HepG2 (cell line): ENCODE data around the gene FETUB. TPM values are rescaled to one million over a fixed set of nuclear protein-coding genes. Genes with fewer than 3 reads are reported as not detected.

Source experiments
- AHR ChIP-seq: IDR thresholded peaks from 2 replicates; pipeline ENCODE4 v1.6.1; 2018; ENCODE audit warnings: missing genetic modification reagents, missing compliant biosample characterization
- CENPT ChIP-seq: sonication (generic); formaldehyde crosslinking; IDR thresholded peaks from 2 replicates; pipeline ENCODE4 v1.8.0; 2022; ENCODE audit warnings: low read depth, mild to moderate bottlenecking, moderate library complexity, missing genetic modification reagents
- DZIP1 ChIP-seq: sonication (generic); formaldehyde crosslinking; IDR thresholded peaks from 2 replicates; pipeline ENCODE4 v1.5.0; 2020; ENCODE audit warnings: mild to moderate bottlenecking, missing genetic modification reagents
- HMG20B ChIP-seq: conservative IDR thresholded peaks from 2 replicates; pipeline ENCODE4 v1.6.1; 2016; ENCODE audit warnings: missing genetic modification reagents, missing compliant biosample characterization
- JDP2 ChIP-seq: sonication (generic); formaldehyde crosslinking; IDR thresholded peaks from 2 replicates; pipeline ENCODE4 v1.8.1; 2022; ENCODE audit warnings: missing genetic modification reagents, borderline replicate concordance
- MXD1 ChIP-seq: sonication (generic); formaldehyde crosslinking; IDR thresholded peaks from 2 replicates; pipeline ENCODE4 v1.4.0; 2020; ENCODE audit warnings: mild to moderate bottlenecking, missing genetic modification reagents
- NFE2L1 ChIP-seq: sonication (generic); formaldehyde crosslinking; IDR thresholded peaks from 2 replicates; pipeline ENCODE4 v1.4.0; 2020; ENCODE audit warnings: missing genetic modification reagents, mild to moderate bottlenecking, borderline replicate concordance
- NR2F2 ChIP-seq: IDR thresholded peaks from 2 replicates; pipeline ENCODE4 v1.6.1; 2012; ENCODE audit warnings: low read depth, inconsistent platforms, borderline replicate concordance
- PLSCR1 ChIP-seq: sonication (generic); formaldehyde crosslinking; IDR thresholded peaks from 2 replicates; pipeline ENCODE4 v1.5.0; 2020; ENCODE audit warnings: missing genetic modification reagents, mild to moderate bottlenecking, borderline replicate concordance
- RNF2 ChIP-seq: fragments of 450-650 bp; conservative IDR thresholded peaks from 2 replicates; pipeline ENCODE4 v1.6.1; 2016; ENCODE audit warnings: low read depth
- RXRB ChIP-seq: IDR thresholded peaks from 2 replicates; pipeline ENCODE4 v1.6.1; 2016; ENCODE audit warnings: borderline replicate concordance, missing genetic modification reagents, missing compliant biosample characterization
- SMAD3 ChIP-seq: sonication (generic); formaldehyde crosslinking; IDR thresholded peaks from 2 replicates; pipeline ENCODE4 v1.4.0; 2020; ENCODE audit warnings: missing genetic modification reagents
- XBP1 ChIP-seq: sonication (generic); formaldehyde crosslinking; IDR thresholded peaks from 2 replicates; pipeline ENCODE4 v1.5.0; 2020; ENCODE audit warnings: missing genetic modification reagents
- ZKSCAN5 ChIP-seq: sonication (generic); formaldehyde crosslinking; IDR thresholded peaks from 2 replicates; pipeline ENCODE4 v1.5.1; 2020; ENCODE audit warnings: mild to moderate bottlenecking, missing genetic modification reagents
- ZMYM4 ChIP-seq: sonication (generic); formaldehyde crosslinking; IDR thresholded peaks from 2 replicates; pipeline ENCODE4 v1.8.1; 2023; ENCODE audit warnings: mild to moderate bottlenecking, missing genetic modification reagents
- ZNF317 ChIP-seq: sonication (generic); formaldehyde crosslinking; IDR thresholded peaks from 2 replicates; pipeline ENCODE4 v1.5.0; 2020; ENCODE audit warnings: mild to moderate bottlenecking, missing genetic modification reagents
- ZNF318 ChIP-seq: sonication (generic); formaldehyde crosslinking; IDR thresholded peaks from 2 replicates; pipeline ENCODE4 v1.4.0; 2020; ENCODE audit warnings: mild to moderate bottlenecking, missing genetic modification reagents
- polyA plus RNA-seq, 8 experiments: library from polyadenylated mRNA; depleted of rRNA in 3 of 8; stranded (reverse) in 7 of 8; unstranded in 1 of 8; fragments of >200 nt; fragmentation: Illumina TruSeq in 4 of 8; extraction: Trizol in 4 of 8; gene quantifications; 2 replicates each; pipeline versions ENCODE4 v1.2.1 to v1.2.3, GENCODE V29; 2011 to 2016; ENCODE audit warnings: low read depth in 4 of 8, missing spikeins in 1 of 8, mixed read lengths in 1 of 8; ENCODE audit not compliant: insufficient read depth in 1 of 8
- total RNA-seq, 5 experiments: library from RNA; depleted of rRNA; stranded (reverse); fragments of >200 nt; fragmentation: Illumina TruSeq; extraction: Trizol; gene quantifications; 2 replicates each; pipeline ENCODE4 v1.2.3, GENCODE V29; 2016; ENCODE audit warnings: low read depth in 1 of 5

The FETUB gene
- total and polyA plus RNA-seq, 2 of the 13 experiments (the other 11 are each of a cell fraction or from before 2014, with no cell fraction given): 2.1 to 4.4 TPM

GRCh38 chr3:186665625-186666188, 25.5 kb downstream of the FETUB start, which contains the start of gene HRG (continued):
- TF ChIP-seq DZIP1 (no peak), SMAD3 (CRISPR knock-in tag) (no peak), XBP1 (CRISPR knock-in tag) (no peak), ZNF318 (no peak), ZNF317 (CRISPR knock-in tag) (no peak), CENPT (CRISPR knock-in tag) (no peak), NFE2L1 (CRISPR knock-in tag) (no peak), MXD1 (CRISPR knock-in tag) (no peak), ZMYM4 (CRISPR knock-in tag) (no peak), ZKSCAN5 (CRISPR knock-in tag) (no peak), RXRB (peak; percentile 62), NR2F2 (peak; percentile 80; the same call in 1 of the 2 replicates), AHR (no peak), JDP2 (no peak), HMG20B (CRISPR knock-in tag) (no peak), RNF2 (no peak), PLSCR1 (no peak)
